Measurements from ENCODE around the gene PTPRD. TPM values are rescaled to one million over a fixed set of nuclear protein-coding genes. Genes with fewer than 3 reads are reported as not detected.

Gene PTPRD
- total RNA-seq, 1 experiment from 2014 or later = not detected

- in situ Hi-C loops (cut with HindIII; ENCODE audit: low pct_unique_long_range_greater_than_20kb, low sequenced_read_pairs) = no loop called here
- Histone ChIP-seq H3K36me3 (ENCODE audit: control insufficient read depth, insufficient read depth, low read length) (no peaks in the 10 kb centered on the region), H3K4me1 (ENCODE audit: control insufficient read depth, insufficient read depth, low read length) (no peaks in the 10 kb centered on the region), H3K27me3 (ENCODE audit: control insufficient read depth, insufficient read depth, low read length) (no peaks in the 10 kb centered on the region), H3K9me3 (ENCODE audit: control insufficient read depth, insufficient read depth, low read depth, low read length) (no peaks in the 10 kb centered on the region), H3K4me3 (ENCODE audit: low read depth in 2 of 2, low read length in 2 of 2) (no peak overlapping the region), H3K27ac (ENCODE audit: low read length) (no peak overlapping the region)
- ATAC-seq = no peak
- ChIA-PET POLR2A (no interaction called here), CTCF (no interaction called here)
- intact Hi-C loops (cut with micrococcal nuclease; ENCODE audit: unreplicated experiment) = no loop called here
- no peak for TF ChIP-seq REST (IDR thresholded peaks at IDR 0.05; ENCODE audit: insufficient read depth in 1 of 2, low read depth in 2 of 2, low read length in 1 of 2)
- no peak for TF ChIP-seq TCF7L2 (IDR thresholded peaks at IDR 0.05; ENCODE audit: low read depth, low read length)
- no peak for TF ChIP-seq CTCF (IDR thresholded peaks at IDR 0.05)
- TF ChIP-seq POLR2AphosphoS5 (IDR thresholded peaks at IDR 0.05; ENCODE audit: low read depth, low read length) = no peak
- TF ChIP-seq SIN3A (IDR thresholded peaks at IDR 0.05; ENCODE audit: borderline replicate concordance, insufficient read depth, low read depth, low read length) = no peak
- no peak for DNase-seq (ENCODE audit: low read depth, low spot score)
- BruUV-seq (replicated peaks) = no TSS peak
These were observed 64.5 kb downstream of the PTPRD start for GRCh38 chr9:10548348-10548747.

- H3K4me3 ChIP-seq (ENCODE audit: low read depth in 2 of 2, low read length in 2 of 2) = no peak overlapping the region
- H3K27ac ChIP-seq (ENCODE audit: low read length) = no peak overlapping the region
- no peak for DNase-seq (ENCODE audit: low read depth, low spot score)
- no peaks in the 10 kb centered on the region for H3K36me3 ChIP-seq (ENCODE audit: control insufficient read depth, insufficient read depth, low read length)
- H3K27me3 ChIP-seq (ENCODE audit: control insufficient read depth, insufficient read depth, low read length) = no peaks in the 10 kb centered on the region
- ChIA-PET POLR2A (no interaction called here), CTCF (no interaction called here)
- ATAC-seq = no peak
- intact Hi-C loops (cut with micrococcal nuclease; ENCODE audit: unreplicated experiment) = no loop called here
- no peaks in the 10 kb centered on the region for H3K4me1 ChIP-seq (ENCODE audit: control insufficient read depth, insufficient read depth, low read length)
- TF ChIP-seq TCF7L2 (IDR thresholded peaks at IDR 0.05; ENCODE audit: low read depth, low read length) (no peak), POLR2AphosphoS5 (IDR thresholded peaks at IDR 0.05; ENCODE audit: low read depth, low read length) (no peak), CTCF (IDR thresholded peaks at IDR 0.05) (no peak), REST (IDR thresholded peaks at IDR 0.05; ENCODE audit: insufficient read depth in 1 of 2, low read depth in 2 of 2, low read length in 1 of 2) (no peak), SIN3A (IDR thresholded peaks at IDR 0.05; ENCODE audit: borderline replicate concordance, insufficient read depth, low read depth, low read length) (no peak)
- no peaks in the 10 kb centered on the region for H3K9me3 ChIP-seq (ENCODE audit: control insufficient read depth, insufficient read depth, low read depth, low read length)
- in situ Hi-C loops (cut with HindIII; ENCODE audit: low pct_unique_long_range_greater_than_20kb, low sequenced_read_pairs) = no loop called here
- BruUV-seq (replicated peaks) = no TSS peak
These were observed 74.7 kb downstream of the PTPRD start for GRCh38 chr9:10538073-10538472.
